ENCODE results near the gene SAMD11.
A peak's percentile ranks its signal among the peaks of the same experiment; 100 is the strongest.

SAMD11 gene

GRCh38 chr1:991895-992294 lies 68.2 kb downstream of the SAMD11 start:
- H3K4me3 ChIP-seq (ENCODE audit: low read depth, low read length), result no peak overlapping the region
- no peak for TF ChIP-seq CTCF (IDR thresholded peaks at IDR 0.05; ENCODE audit: insufficient read depth, low read depth, low read length, missing control alignments)
- no peak for DNase-seq (ENCODE audit: low read depth)

GRCh38 chr1:992362-992761 lies 68.6 kb downstream of the SAMD11 start:
- DNase-seq (ENCODE audit: low read depth), result peak; percentile 56
- no peak for TF ChIP-seq CTCF (IDR thresholded peaks at IDR 0.05; ENCODE audit: insufficient read depth, low read depth, low read length, missing control alignments)
- no peak overlapping the region for H3K4me3 ChIP-seq (ENCODE audit: low read depth, low read length)

GRCh38 chr1:993379-993995 lies 69.8 kb downstream of the SAMD11 start:
- H3K4me3 ChIP-seq (ENCODE audit: low read depth, low read length), result no peak overlapping the region
- TF ChIP-seq CTCF (IDR thresholded peaks at IDR 0.05; ENCODE audit: insufficient read depth, low read depth, low read length, missing control alignments), result no peak
- DNase-seq (ENCODE audit: low read depth), result no peak
